K562 (cell line): ENCODE measurements around the gene CD38. TPM values are rescaled to one million over a fixed set of nuclear protein-coding genes. Genes with fewer than 3 reads are reported as not detected.
"Not testable (repeated sequence)": the region's sequence is repeated elsewhere in the genome, so short reads cannot be mapped to it uniquely, and the experiment has no call there.

Source experiments
- ATAC-seq: fragments of 200-7000 bp; cut with Tn5 transposase; 3 replicates; pipeline ENCODE4 v1.9.1; 2020; ENCODE audit warnings: moderate library complexity
- BruUV-seq: library from RNA; stranded (reverse); fragments of 400-500 nt; replicated peaks from 2 replicates; lab custom pipeline; 2021; lab: Mats Ljungman, UMichigan
- CTCF ChIA-PET: fragments of 300-600 bp; formaldehyde crosslinking; extraction: SDS; loops from one replicate; lab custom pipeline; 2021; ENCODE audit warnings: low intra/inter-chr PET ratio; lab: Yijun Ruan, JAX
- POLR2A ChIA-PET: fragments of 300-600, 350-650 bp; sonication (Branson Sonifier 250); formaldehyde crosslinking; extraction: SDS; loops from one replicate; lab custom pipeline; 2021; ENCODE audit warnings: antibody characterized with exemption, inconsistent platforms; lab: Yijun Ruan, JAX
- DNase-seq, 4 experiments: peaks; one replicate each; pipeline versions ENCODE4 v3.0.0 to v3.0.0-alpha.2; 2011 to 2018; ENCODE audit warnings: low spot score in 3 of 4, mixed read lengths in 3 of 4; ENCODE audit errors: extremely low read depth in 1 of 4
- FAIRE-seq: peaks from 2 replicates; lab custom pipeline; 2011; peaks lifted over from hg19 to GRCh38; lab: Jason Lieb, UNC
- H2AFZ ChIP-seq: 2 replicates; pipeline ENCODE4 v1.6.0; 2011; ENCODE audit warnings: low read depth, low read length, control low read depth, inconsistent platforms
- H3K27ac ChIP-seq: fragments of 200-600 bp; 3 replicates; pipeline ENCODE4 v1.8.0; 2011; ENCODE audit warnings: low read depth, mild to moderate bottlenecking, control low read depth, inconsistent platforms, low read length, moderate library complexity, mixed read lengths; ENCODE audit errors: extremely low read depth
- H3K27me3 ChIP-seq, 2 experiments: fragments of 300-600 bp in 1 of 2; 2 replicates in 1 of 2; 3 replicates in 1 of 2; pipeline versions ENCODE4 v1.6.0 to v1.8.0; 2011; ENCODE audit warnings: inconsistent platforms in 2 of 2, low read length in 2 of 2, mild to moderate bottlenecking in 1 of 2, mixed read lengths in 1 of 2, moderate library complexity in 1 of 2; ENCODE audit not compliant: control insufficient read depth in 2 of 2, insufficient read depth in 2 of 2
- H3K36me3 ChIP-seq: fragments of 300-600 bp; 3 replicates; pipeline ENCODE4 v1.8.0; 2011; ENCODE audit warnings: mild to moderate bottlenecking, low read length, inconsistent platforms; ENCODE audit not compliant: control insufficient read depth, insufficient read depth
- H3K4me1 ChIP-seq, 2 experiments: fragments of 200-600 bp in 1 of 2; replicated peaks in 1 of 2; 2 replicates in 1 of 2; 3 replicates in 1 of 2; pipeline versions ENCODE4 v1.5.1 to v1.8.0; 2011; ENCODE audit warnings: inconsistent platforms in 2 of 2, low read length in 2 of 2, mild to moderate bottlenecking in 1 of 2, mixed read lengths in 1 of 2, moderate library complexity in 1 of 2; ENCODE audit not compliant: control insufficient read depth in 2 of 2, insufficient read depth in 2 of 2
- H3K4me2 ChIP-seq: 2 replicates; pipeline ENCODE4 v1.6.1; 2011; ENCODE audit warnings: low read length, control low read depth, inconsistent platforms, mixed read lengths; ENCODE audit not compliant: insufficient read depth
- H3K4me3 ChIP-seq: fragments of 200-600 bp; sonication (generic), shearing (Covaris generic); 2 replicates; pipeline ENCODE4 v1.5.1; 2016; ENCODE audit warnings: control low read depth, inconsistent platforms
- H3K79me2 ChIP-seq: fragments of 200-600 bp; 3 replicates; pipeline ENCODE4 v1.8.0; 2011; ENCODE audit warnings: low read length, inconsistent platforms; ENCODE audit not compliant: control insufficient read depth, insufficient read depth
- H3K9ac ChIP-seq, 2 experiments: 2 replicates each; pipeline versions ENCODE4 v1.6.0 to v1.6.1; 2011; ENCODE audit warnings: low read depth in 2 of 2, low read length in 2 of 2, control low read depth in 1 of 2, inconsistent platforms in 1 of 2, mild to moderate bottlenecking in 1 of 2, mixed read lengths in 1 of 2; ENCODE audit not compliant: insufficient read depth in 1 of 2
- H3K9me1 ChIP-seq: one replicate; pipeline ENCODE4 v1.6.0; 2011; ENCODE audit warnings: inconsistent platforms, mild to moderate bottlenecking, low read length, moderate library complexity; ENCODE audit not compliant: control insufficient read depth, insufficient read depth
- H3K9me3 ChIP-seq: replicated peaks from 2 replicates; pipeline ENCODE4 v1.5.1; 2011; ENCODE audit warnings: low read depth, low read length, inconsistent platforms; ENCODE audit not compliant: control insufficient read depth, insufficient read depth
- H4K20me1 ChIP-seq: replicated peaks from 2 replicates; pipeline ENCODE4 v1.6.1; 2011; ENCODE audit warnings: low read length, inconsistent platforms, mixed read lengths; ENCODE audit not compliant: control insufficient read depth, insufficient read depth
- EWSR1 ChIP-seq: fragments of 450-650 bp; IDR thresholded peaks from 2 replicates; pipeline ENCODE4 v1.6.1; 2018; ENCODE audit warnings: borderline replicate concordance, mild to moderate bottlenecking, low read depth, moderate library complexity; ENCODE audit not compliant: partially characterized antibody
- MEF2A ChIP-seq: IDR thresholded peaks from 2 replicates; pipeline ENCODE4 v1.6.1; 2011; ENCODE audit warnings: low read depth, mild to moderate bottlenecking, low read length, moderate library complexity; ENCODE audit not compliant: control insufficient read depth
- TAF1 ChIP-seq: IDR thresholded peaks from 2 replicates; pipeline ENCODE4 v1.6.1; 2011; ENCODE audit warnings: mild to moderate bottlenecking, low read length, moderate library complexity; ENCODE audit not compliant: insufficient read depth, control insufficient read depth, severe bottlenecking; ENCODE audit errors: extremely low read depth
- WGBS: fragments of 100-300 bp; shearing (Covaris generic); methylation state at CpG from one replicate; pipeline ENCODE4 v1.1.6; 2016; ENCODE audit warnings: low coverage, mixed read lengths; ENCODE audit not compliant: insufficient coverage; ENCODE audit errors: missing lambda C conversion rate; 5-methylcytosine and 5-hydroxymethylcytosine counted together
- in situ Hi-C: fragments of 300-500 bp; cut with MboI; formaldehyde crosslinking; loops from 4 replicates; pipeline ENCODE4 v1.15.0; 2018; ENCODE audit warnings: inconsistent platforms, mixed read lengths
- intact Hi-C: fragments of 100-400 bp; cut with micrococcal nuclease; formaldehyde crosslinking; loops from 2 replicates; pipeline ENCODE4 v1.14.2; 2022
- polyA plus RNA-seq, 8 experiments: library from polyadenylated mRNA; depleted of rRNA in 4 of 8; stranded (reverse) in 5 of 8; unstranded in 3 of 8; fragments of >200 nt; fragmentation: Nextera tagmentation in 2 of 8; fragmentation: Illumina TruSeq in 1 of 8; extraction: Ambion mirVana in 2 of 8; extraction: Trizol in 1 of 8; gene quantifications; 2 replicates each; pipeline versions ENCODE4 v1.2.1 to v1.2.3, GENCODE V29; 2011 to 2014; ENCODE audit warnings: inconsistent platforms in 1 of 8, missing spikeins in 1 of 8
- total RNA-seq, 7 experiments: library from RNA; depleted of rRNA in 6 of 7; stranded (reverse); fragments of >200 nt in 6 of 7; fragmentation: Illumina TruSeq in 2 of 7; extraction: Trizol in 2 of 7; gene quantifications; 2 replicates each; pipeline versions ENCODE4 v1.2.1 to v1.2.3, GENCODE V29; 2011 to 2021; ENCODE audit warnings: low replicate concordance in 1 of 7

CD38 gene
- total and polyA plus RNA-seq, 9 of the 15 experiments (the other 6 are each of a cell fraction or from before 2014, with no cell fraction given) = 0.04 to 0.06 (median 0.04) TPM; not detected in 5

- H3K36me3 ChIP-seq = no peaks in the 10 kb centered on the region
- H4K20me1 ChIP-seq = no peaks in the 10 kb centered on the region
- FAIRE-seq = no peak
- CTCF ChIA-PET = no interaction called here
- no peak overlapping the region for H2AFZ ChIP-seq
- in situ Hi-C loops (no loop called here), intact Hi-C loops (no loop called here)
- H3K4me1 ChIP-seq = 0 out of 5 replicates have a peak, but pooled peaks cover 0 to 3% of the 10 kb centered on the region in 2 experiments
- TF ChIP-seq TAF1 = no peak
- TF ChIP-seq MEF2A = no peak
- TF ChIP-seq EWSR1 = no peak
- TF ChIP-seq, all 486 proteins: peak for 0
- Histone ChIP-seq H3K9ac (no peak overlapping the region), H3K4me2 (no peak overlapping the region), H3K27me3 (peaks cover 4 to 8% of the 10 kb centered on the region in 2 experiments; a peak in 4 of 5 replicates), H3K79me2 (no peaks in the 10 kb centered on the region), H3K9me1 (no peaks in the 10 kb centered on the region), H3K9me3 (no peaks in the 10 kb centered on the region), H3K27ac (no peak overlapping the region), H3K4me3 (no peak overlapping the region)
- no peak for DNase-seq
- POLR2A ChIA-PET = no interaction called here
- WGBS = 0% methylated on average over 7 of the region's 7 CpGs
- BruUV-seq = no TSS peak
- ATAC-seq = no peak
Observed at GRCh38 chr4:15855804-15856475, 77.8 kb downstream of the CD38 start.

GRCh38 chr4:15861198-15861597 lies 83.1 kb downstream of the CD38 start:
- ATAC-seq, H3K9ac ChIP-seq, H3K27me3 ChIP-seq, in situ Hi-C loops, FAIRE-seq, DNase-seq, H3K9me3 ChIP-seq, CTCF ChIA-PET, H3K4me3 ChIP-seq, H4K20me1 ChIP-seq, H3K27ac ChIP-seq, H3K4me1 ChIP-seq, H3K4me2 ChIP-seq, BruUV-seq, H3K36me3 ChIP-seq, H2AFZ ChIP-seq, H3K9me1 ChIP-seq, H3K79me2 ChIP-seq, intact Hi-C loops: not testable (repeated sequence)
- POLR2A ChIA-PET = interaction anchor here (0.9 kb wide), 1 partner anchor 13 kb away, joined by 3 read pairs; no protein-coding TSS in a partner anchor
- WGBS = 0% methylated on average over 4 of the region's 4 CpGs
